ENCODE results near the gene AP5Z1. TPM values are rescaled to one million over a fixed set of nuclear protein-coding genes. Genes with fewer than 3 reads are reported as not detected.
A peak's percentile ranks its signal among the peaks of the same experiment; 100 is the strongest.

The AP5Z1 gene
- total RNA-seq, 4 donors from 2014 or later = 13.0 to 33.9 (median 26.8) TPM

DNA sequence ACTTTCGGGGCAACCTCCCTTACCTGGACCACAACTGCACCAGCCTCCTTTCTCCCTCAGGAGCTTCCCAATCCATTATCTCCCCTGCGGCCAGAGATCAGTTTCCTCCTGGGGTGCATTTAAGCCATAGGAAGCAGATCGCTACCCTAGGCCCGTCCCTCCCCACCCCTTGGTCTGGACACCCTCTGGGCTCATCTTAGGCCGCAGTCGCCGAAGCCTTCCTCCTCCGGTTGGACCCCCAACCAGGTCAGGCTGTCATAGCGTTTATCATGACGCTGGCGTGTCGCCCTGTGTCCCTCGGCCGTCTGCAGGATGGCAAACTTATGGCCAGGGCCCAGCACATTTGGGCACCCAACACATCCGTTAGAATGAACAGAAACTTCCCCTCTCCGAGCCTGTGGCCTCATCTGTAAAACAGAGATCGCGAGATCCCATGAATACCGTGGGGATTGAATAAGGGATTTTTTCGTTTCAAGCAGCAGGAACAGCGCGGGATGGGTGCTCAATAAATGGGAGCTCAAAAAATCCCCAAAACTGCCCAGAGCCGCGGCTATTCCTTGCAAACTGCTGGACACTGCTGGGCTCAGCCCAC lies 669 bp upstream of the AP5Z1 start:
- Histone ChIP-seq H3K27me3 (no peaks in the 10 kb centered on the region), H3K4me3 (peak overlapping the region; percentile 68 to 82), H3K4me1 (peaks cover 3 to 55% (median 18%) of the 10 kb centered on the region in 3 donors), H3K9me3 (no peaks in the 10 kb centered on the region), H3K27ac (peak overlapping the region; percentile 91 to 98 (median 94)), H3K36me3 (peaks cover 0 to 12% of the 10 kb centered on the region in 2 donors)
- 0 to 60% methylated on average over 1 to 10 of the region's 24 CpGs for WGBS, 2 donors (ENCODE audit: low coverage in 1 of 2)
- TF ChIP-seq, protein P1, sequence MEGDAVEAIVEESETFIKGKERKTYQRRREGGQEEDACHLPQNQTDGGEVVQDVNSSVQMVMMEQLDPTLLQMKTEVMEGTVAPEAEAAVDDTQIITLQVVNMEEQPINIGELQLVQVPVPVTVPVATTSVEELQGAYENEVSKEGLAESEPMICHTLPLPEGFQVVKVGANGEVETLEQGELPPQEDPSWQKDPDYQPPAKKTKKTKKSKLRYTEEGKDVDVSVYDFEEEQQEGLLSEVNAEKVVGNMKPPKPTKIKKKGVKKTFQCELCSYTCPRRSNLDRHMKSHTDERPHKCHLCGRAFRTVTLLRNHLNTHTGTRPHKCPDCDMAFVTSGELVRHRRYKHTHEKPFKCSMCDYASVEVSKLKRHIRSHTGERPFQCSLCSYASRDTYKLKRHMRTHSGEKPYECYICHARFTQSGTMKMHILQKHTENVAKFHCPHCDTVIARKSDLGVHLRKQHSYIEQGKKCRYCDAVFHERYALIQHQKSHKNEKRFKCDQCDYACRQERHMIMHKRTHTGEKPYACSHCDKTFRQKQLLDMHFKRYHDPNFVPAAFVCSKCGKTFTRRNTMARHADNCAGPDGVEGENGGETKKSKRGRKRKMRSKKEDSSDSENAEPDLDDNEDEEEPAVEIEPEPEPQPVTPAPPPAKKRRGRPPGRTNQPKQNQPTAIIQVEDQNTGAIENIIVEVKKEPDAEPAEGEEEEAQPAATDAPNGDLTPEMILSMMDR (IDR thresholded peaks at IDR 0.05) = no peak
- no peak for TF ChIP-seq POLR2AphosphoS5 (IDR thresholded peaks at IDR 0.05)
- TF ChIP-seq EP300 (IDR thresholded peaks at IDR 0.05) = no peak
- no peak for TF ChIP-seq POLR2A (IDR thresholded peaks at IDR 0.05)
- ATAC-seq = peak; percentile 50

DNA sequence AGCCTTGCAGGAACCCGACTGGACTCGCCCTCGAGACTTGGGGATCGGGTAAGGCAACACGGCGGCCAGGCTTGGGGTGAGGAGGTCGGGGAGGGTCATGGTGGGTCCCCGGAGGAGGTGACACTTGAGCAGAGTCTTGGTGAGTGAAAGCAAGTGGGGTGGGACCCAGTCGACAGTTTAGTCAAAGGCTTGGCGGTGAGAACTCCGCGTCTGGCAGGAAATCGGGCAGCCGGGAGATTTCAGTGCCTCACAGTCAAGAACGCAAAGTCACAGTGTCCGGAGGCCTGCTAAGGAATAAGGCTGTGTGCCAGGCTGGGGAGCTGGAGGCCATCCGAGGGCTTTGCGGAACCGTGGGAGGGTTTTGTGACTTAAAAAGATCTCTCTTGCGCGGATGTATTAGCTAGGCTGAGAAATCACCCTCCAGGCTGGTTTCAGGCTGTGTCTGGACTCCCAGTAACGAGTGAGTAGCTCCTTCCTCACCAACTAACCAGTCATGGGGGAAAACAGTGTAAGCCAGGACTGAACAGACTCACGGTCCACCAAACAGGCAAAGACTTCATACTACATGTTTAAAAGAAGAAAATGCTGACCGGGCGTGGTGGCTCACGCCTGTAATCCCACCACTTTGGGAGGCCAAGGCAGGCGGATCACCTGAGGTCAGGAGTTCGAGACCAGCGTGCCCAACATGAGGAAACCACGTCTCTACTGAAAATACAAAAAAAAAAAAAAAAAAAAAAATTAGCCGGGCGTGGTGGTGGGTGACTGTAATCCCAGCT lies 613 bp downstream of the AP5Z1 start:
- peaks cover 0 to 25% of the 10 kb centered on the region in 2 donors for H3K36me3 ChIP-seq
- no peaks in the 10 kb centered on the region for H3K27me3 ChIP-seq
- H3K27ac ChIP-seq = peak overlapping the region; percentile 91 to 98 (median 94)
- no peak for TF ChIP-seq EP300 (IDR thresholded peaks at IDR 0.05)
- TF ChIP-seq, protein P1 (IDR thresholded peaks at IDR 0.05) = no peak
- TF ChIP-seq POLR2AphosphoS5 (IDR thresholded peaks at IDR 0.05) = no peak
- TF ChIP-seq POLR2A (IDR thresholded peaks at IDR 0.05) = no peak
- WGBS, 2 donors (ENCODE audit: low coverage in 1 of 2) = 15 to 26% methylated on average over 11 to 16 of the region's 32 CpGs
- peak overlapping the region; percentile 68 to 82 for H3K4me3 ChIP-seq
- no peaks in the 10 kb centered on the region for H3K9me3 ChIP-seq
- H3K4me1 ChIP-seq = peaks cover 3 to 42% (median 12%) of the 10 kb centered on the region in 3 donors
- ATAC-seq = peak; percentile 28

DNA sequence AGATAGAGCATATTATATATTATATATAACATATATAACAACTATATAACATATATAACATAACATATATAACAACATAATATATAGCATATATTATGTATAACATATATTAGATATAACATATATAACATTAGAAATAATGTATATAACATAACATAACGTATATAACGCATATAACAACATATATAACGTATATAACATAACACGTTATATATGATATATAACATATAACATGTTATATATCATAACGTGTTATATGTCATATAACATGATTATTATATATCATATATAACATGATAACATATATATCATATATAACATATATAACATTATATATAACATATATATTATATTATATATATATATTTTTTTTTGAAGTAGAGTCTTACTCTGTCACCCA lies 3.7 kb downstream of the AP5Z1 start:
- H3K4me3 ChIP-seq = no peak overlapping the region
- no peaks in the 10 kb centered on the region for H3K9me3 ChIP-seq
- peaks cover 3 to 34% (median 12%) of the 10 kb centered on the region in 3 donors for H3K4me1 ChIP-seq
- no peak overlapping the region for H3K27ac ChIP-seq
- TF ChIP-seq, protein P1 (IDR thresholded peaks at IDR 0.05) = no peak
- TF ChIP-seq POLR2AphosphoS5 (IDR thresholded peaks at IDR 0.05) = no peak
- TF ChIP-seq EP300 (IDR thresholded peaks at IDR 0.05) = no peak
- TF ChIP-seq POLR2A (IDR thresholded peaks at IDR 0.05) = no peak
- H3K36me3 ChIP-seq = peaks cover 0 to 46% of the 10 kb centered on the region in 2 donors
- 88% methylated on average over 1 of the region's 5 CpGs; no CpG with 5 or more reads in 1 of the 2 donors for WGBS, 2 donors (ENCODE audit: low coverage in 1 of 2)
- ATAC-seq = no peak
- H3K27me3 ChIP-seq = no peaks in the 10 kb centered on the region

DNA sequence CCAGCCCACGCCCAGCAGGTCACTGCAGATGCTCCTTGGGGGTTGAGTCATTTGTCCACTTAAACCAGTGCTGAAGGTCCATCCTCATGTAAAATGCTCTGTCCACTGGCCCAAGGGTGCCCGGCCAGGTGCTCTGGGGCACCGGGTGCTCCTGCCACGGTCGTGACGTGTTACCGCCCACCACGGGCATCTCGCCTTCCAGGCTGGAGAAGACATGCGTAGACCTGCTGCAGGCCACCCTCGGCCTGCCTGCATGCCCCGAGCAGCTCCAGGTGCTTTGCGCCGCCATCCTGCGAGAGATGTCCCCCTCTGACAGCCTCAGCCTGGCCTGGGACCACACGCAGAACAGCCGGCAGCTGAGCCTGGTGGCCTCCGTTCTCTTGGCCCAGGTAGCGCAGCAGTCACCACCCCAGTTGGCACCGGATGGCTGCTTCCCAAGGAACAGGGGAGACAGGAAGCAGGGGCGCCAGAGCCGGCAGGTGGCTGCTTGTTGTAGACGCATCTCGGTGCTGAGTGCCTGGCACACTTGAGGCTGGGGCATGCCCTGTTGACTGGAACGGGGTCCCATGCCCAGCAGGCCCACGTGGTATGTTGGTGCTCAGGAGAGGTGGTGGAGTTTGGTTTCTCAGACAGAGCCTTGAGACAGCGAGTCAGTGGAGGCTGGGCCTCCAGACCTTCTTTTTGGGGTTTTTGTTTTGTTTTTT lies 6.1 kb downstream of the AP5Z1 start:
- 100% methylated on average over 1 of the region's 27 CpGs; no CpG with 5 or more reads in 1 of the 2 donors for WGBS, 2 donors (ENCODE audit: low coverage in 1 of 2)
- H3K4me1 ChIP-seq = peaks cover 3 to 20% (median 6%) of the 10 kb centered on the region in 3 donors
- H3K4me3 ChIP-seq = no peak overlapping the region
- H3K27me3 ChIP-seq = no peaks in the 10 kb centered on the region
- H3K9me3 ChIP-seq = no peaks in the 10 kb centered on the region
- H3K36me3 ChIP-seq = peaks cover 0 to 70% of the 10 kb centered on the region in 2 donors
- no peak overlapping the region for H3K27ac ChIP-seq
- TF ChIP-seq POLR2AphosphoS5 (IDR thresholded peaks at IDR 0.05) (no peak), POLR2A (IDR thresholded peaks at IDR 0.05) (no peak), EP300 (IDR thresholded peaks at IDR 0.05) (no peak)
- TF ChIP-seq, protein P1 (IDR thresholded peaks at IDR 0.05) = no peak
- no peak for ATAC-seq

All from gastroesophageal sphincter (tissue), 4 donors.